Measurements from ENCODE around the gene BAAT.

- TF ChIP-seq POLR2A (IDR thresholded peaks at IDR 0.05): no peak
- TF ChIP-seq, protein P1, sequence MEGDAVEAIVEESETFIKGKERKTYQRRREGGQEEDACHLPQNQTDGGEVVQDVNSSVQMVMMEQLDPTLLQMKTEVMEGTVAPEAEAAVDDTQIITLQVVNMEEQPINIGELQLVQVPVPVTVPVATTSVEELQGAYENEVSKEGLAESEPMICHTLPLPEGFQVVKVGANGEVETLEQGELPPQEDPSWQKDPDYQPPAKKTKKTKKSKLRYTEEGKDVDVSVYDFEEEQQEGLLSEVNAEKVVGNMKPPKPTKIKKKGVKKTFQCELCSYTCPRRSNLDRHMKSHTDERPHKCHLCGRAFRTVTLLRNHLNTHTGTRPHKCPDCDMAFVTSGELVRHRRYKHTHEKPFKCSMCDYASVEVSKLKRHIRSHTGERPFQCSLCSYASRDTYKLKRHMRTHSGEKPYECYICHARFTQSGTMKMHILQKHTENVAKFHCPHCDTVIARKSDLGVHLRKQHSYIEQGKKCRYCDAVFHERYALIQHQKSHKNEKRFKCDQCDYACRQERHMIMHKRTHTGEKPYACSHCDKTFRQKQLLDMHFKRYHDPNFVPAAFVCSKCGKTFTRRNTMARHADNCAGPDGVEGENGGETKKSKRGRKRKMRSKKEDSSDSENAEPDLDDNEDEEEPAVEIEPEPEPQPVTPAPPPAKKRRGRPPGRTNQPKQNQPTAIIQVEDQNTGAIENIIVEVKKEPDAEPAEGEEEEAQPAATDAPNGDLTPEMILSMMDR (IDR thresholded peaks at IDR 0.05): no peak
Observed at GRCh38 chr9:101336091-101336490, 48.7 kb downstream of the BAAT start.

All from esophagus squamous epithelium (tissue), 4 donors.